KOPT-K1 (cell line): ENCODE results near the gene SNAPC3.

Experiments
- H3K27ac ChIP-seq: fragments of 200-600 bp; sonication (generic); 2 replicates; pipeline ENCODE4 v1.5.1; 2016; ENCODE audit warnings: antibody characterized with exemption, mild to moderate bottlenecking, low read depth, low read length; ENCODE audit not compliant: poor library complexity, severe bottlenecking
- H3K36me3 ChIP-seq: fragments of 200-600 bp; sonication (generic); 2 replicates; pipeline ENCODE4 v1.5.1; 2017; ENCODE audit warnings: antibody characterized with exemption, mild to moderate bottlenecking, low read length, moderate library complexity; ENCODE audit not compliant: insufficient read depth
- H3K9me3 ChIP-seq: fragments of 200-600 bp; sonication (generic); 2 replicates; pipeline ENCODE4 v1.5.1; 2017; ENCODE audit warnings: antibody characterized with exemption, low read length, mild to moderate bottlenecking; ENCODE audit not compliant: insufficient read depth, poor library complexity, severe bottlenecking

Gene SNAPC3

DNA sequence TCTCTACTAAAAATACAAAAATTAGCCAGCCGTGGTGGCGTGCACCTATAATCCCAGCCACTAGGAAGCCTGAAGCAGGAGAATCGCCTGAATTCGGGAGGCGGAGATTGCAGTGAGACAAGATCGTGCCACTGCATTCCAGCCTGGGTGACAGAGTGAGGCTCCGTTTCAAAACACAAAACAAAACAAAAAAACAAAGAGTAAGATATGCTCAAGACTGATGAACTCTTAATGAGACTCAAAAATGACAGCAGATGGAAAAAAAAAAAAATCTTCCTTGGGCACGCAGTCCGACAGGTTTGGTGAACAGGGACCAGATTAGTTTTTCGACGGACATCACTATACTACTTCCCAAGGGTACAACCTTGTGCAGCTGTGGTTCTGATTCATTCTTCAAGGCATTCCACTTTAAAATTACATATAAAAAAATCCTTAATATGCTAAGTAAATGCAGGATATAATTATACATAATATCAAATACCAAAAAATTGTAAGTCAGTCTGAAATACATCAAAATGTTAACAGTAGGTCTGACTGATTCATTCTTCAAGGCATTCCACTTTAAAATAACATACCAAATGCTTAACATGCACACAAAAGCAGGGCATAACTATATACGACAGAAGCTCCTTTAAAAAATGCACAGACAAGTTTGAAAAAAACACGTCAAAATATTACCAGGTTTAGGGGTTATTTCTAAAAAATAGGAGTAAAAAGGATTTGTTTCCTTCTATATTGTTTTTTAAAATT, 75.7 kb downstream of the SNAPC3 start:
- no peak overlapping the region for H3K27ac ChIP-seq
- H3K36me3 ChIP-seq = peaks cover 97% of the 10 kb centered on the region
- H3K9me3 ChIP-seq = peaks cover 13% of the 10 kb centered on the region

DNA sequence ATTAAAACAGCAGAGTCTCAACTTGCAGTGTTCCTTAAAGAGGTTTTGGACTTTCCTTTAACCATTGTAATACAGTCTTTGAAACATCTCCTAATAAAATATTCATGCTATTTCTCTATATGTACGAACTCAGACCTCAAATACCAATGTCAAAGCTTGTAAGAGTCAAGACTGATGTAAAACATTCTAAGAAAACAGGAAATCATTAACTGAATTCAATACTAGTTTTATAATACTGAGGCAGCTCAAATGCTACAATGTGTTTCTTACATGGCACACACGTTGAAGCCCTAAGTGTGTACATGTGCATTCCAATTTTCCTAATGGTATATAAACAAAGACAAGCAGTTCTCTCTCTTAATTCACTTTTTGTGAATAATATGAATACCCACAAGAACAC, 76.5 kb downstream of the SNAPC3 start:
- no peak overlapping the region for H3K27ac ChIP-seq
- H3K9me3 ChIP-seq = peaks cover 8% of the 10 kb centered on the region
- peaks cover 97% of the 10 kb centered on the region for H3K36me3 ChIP-seq

DNA sequence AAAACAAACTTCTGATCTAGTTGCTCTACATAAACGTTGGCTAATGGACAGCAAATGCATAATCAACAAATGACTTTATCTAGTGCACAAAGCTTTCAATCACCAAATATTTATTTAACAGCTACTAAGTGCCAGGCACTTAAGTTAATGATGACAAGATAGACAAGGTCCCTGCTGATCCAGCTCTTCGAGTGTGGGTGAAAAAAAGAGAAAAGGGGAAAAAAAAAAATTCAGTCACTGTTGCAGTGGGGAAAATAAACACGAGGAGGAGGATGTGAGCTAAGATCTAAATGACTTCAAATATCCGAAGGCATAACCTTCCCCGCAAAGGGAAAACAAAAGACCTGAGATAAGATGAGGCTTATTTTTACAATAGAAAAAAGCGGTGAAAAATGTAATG, 78.5 kb downstream of the SNAPC3 start:
- Histone ChIP-seq H3K9me3 (no peaks in the 10 kb centered on the region), H3K27ac (no peak overlapping the region), H3K36me3 (peaks cover 99% of the 10 kb centered on the region)

DNA sequence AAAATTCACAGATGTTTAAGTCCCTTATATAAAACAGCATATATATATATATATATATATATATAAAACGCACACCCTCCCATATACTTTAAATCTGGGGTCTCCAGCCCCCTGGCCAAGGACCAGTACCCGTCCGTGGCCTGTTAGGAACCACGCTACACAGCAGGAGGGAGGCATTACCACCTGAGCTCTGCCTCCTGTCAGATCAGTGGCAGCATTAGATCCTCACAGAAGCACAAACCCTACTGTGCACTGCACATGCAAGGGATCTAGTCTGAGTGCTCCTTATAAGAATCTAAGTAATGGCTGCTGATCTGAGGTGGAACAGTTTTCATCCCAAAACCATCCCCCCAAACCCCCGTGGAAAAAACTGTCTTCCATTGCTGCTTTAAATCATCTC, 79.1 kb downstream of the SNAPC3 start:
- Histone ChIP-seq H3K27ac (no peak overlapping the region), H3K36me3 (peaks cover 99% of the 10 kb centered on the region), H3K9me3 (no peaks in the 10 kb centered on the region)

DNA sequence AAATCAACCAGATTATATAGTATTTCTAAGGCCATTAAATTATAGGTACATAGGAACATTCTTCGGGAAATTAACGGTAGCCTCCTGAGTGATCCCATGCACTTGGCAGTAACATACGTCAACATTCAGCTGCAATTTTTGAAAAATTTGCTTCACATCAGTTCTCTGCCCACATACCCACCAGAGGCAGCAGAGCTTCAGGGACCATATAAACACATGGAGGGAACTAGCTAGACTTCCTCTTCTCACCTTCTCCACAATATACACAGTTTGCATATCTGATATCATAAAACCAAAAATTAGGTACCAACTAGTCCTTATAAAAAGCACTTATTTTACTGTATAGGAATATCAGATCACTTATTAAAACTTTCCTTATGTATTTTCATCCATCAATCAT, 83.2 kb downstream of the SNAPC3 start:
- peaks cover 85% of the 10 kb centered on the region for H3K36me3 ChIP-seq
- no peak overlapping the region for H3K27ac ChIP-seq
- no peaks in the 10 kb centered on the region for H3K9me3 ChIP-seq

DNA sequence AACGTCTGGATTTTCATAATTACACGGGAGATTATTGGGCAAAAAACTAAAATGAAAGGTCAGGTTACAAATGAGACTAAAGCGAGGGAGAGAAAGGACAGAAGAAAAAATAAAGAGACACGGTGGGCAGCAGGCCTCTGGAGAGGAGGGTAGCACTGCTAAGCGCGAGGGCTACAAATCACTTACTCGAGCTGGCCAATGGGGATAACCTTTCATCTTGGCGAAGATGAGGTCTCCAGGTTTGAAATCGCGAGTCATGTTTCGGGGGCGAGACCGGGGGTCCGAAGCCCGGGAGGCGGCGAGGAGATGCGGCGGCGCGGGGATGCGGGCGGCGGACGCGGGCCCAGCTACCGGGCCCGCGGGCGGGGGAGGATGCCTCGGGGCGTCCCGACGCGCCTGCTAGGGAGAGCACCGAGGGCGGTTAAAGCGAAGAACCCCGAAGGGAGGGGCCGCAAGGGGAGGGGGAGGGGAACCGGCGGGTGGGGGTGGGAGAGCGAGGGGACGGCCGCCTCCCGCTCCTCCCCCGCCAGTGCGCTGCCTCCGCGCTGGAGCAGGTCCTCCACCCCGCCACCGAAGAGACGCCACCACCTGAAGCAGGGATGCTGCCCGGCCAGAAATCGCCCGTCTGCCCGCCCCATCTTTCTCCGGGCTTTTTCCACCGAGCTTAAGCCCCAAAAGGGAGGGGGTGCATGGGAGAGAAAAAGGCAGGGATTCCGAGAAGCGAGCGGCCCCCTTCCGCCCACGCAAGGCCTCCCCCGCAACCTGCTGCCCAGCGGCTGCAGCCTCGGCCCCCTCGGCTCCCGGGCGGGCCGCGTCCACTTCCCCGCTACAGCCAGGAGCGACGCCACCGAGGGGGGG, 87.5 kb downstream of the SNAPC3 start:
- H3K36me3 ChIP-seq = peaks cover 43% of the 10 kb centered on the region
- no peaks in the 10 kb centered on the region for H3K9me3 ChIP-seq
- peak overlapping the region; percentile 87 for H3K27ac ChIP-seq

DNA sequence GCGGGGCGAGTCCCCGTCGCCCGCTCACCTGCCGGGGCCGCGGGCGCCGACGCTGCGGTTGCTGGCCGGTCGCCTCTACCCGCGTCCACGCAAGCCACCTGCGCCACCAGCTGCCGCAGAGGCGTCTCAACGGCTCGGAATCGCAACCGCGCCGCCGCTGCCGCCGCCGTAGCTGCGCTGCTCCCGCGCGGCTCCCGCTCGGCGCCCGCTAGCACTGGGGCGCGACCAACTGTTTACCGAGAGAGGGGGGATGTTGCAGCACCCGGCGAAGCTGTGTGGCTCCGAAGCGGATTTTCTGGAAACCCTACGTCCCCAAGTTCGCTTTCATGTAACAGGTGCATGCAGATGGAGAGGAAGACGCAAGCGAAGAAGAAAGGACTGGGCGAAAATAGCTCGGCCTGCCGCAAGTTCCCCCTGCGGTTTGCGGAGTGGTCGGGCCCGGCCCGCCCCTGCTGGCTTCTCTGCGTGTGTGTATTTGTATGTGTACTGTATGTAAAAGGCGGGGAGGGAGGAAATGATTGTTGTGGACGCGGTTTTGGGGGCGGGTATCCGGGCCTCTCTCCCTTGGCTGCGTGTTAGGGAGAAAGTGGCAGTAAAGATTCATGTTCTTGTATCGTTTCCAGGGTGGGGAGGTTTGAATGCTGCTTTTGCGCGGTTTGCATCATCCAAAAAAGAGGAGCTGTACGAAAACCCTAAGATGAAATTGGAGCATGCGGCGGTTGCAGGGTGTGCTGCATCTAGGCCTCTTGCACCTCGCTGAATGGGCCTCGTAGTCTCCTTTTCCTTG, 88.3 kb downstream of the SNAPC3 start, which contains the start of gene PSIP1:
PSIP1 (minus strand) TSS at position 182 of the 787 bp plus-strand sequence. CDS start 782 bp downstream, outside the sequence.
- Histone ChIP-seq H3K27ac (peak within 1 kb of the TSS; percentile 87), H3K36me3 (peaks cover 34% of the 10 kb centered on the region), H3K9me3 (no peaks in the 10 kb centered on the region)
